Measurements from ENCODE around the gene ADAM17.

DNA sequence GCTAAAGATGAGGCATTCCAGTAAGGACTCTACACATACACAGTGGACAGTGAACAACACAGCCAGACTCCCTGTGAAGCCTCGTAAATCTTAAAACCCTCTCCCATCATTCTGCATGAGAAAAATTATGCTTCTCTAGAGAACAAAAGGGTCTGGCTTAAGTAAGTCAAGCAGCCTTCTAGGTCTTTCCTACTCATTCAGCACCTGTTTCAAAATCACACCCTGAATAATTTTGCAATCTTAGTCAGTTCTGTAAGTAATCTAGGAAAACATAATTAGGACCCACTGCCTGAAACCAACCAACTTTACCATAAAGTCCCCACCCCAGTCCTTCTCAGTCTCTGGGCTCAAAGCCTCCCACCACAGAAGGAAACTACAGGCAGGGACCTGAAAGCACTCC, 61.5 kb downstream of the ADAM17 start:
- no peak for TF ChIP-seq CTCF (IDR thresholded peaks at IDR 0.05 in 8 of 11, conservative IDR thresholded peaks at IDR 0.05 in 3 of 11)
- no peak for TF ChIP-seq POLR2AphosphoS5 (IDR thresholded peaks at IDR 0.05)

Measured in spleen (tissue), 7 donors.